ENCODE results near the gene ABCA3. TPM values are rescaled to one million over a fixed set of nuclear protein-coding genes. Genes with fewer than 3 reads are reported as not detected.

ABCA3 gene
- total and polyA plus RNA-seq, 2 of the 8 experiments (the other 6 are each of a cell fraction or from before 2014, with no cell fraction given) = 5.7 to 7.9 TPM

DNA sequence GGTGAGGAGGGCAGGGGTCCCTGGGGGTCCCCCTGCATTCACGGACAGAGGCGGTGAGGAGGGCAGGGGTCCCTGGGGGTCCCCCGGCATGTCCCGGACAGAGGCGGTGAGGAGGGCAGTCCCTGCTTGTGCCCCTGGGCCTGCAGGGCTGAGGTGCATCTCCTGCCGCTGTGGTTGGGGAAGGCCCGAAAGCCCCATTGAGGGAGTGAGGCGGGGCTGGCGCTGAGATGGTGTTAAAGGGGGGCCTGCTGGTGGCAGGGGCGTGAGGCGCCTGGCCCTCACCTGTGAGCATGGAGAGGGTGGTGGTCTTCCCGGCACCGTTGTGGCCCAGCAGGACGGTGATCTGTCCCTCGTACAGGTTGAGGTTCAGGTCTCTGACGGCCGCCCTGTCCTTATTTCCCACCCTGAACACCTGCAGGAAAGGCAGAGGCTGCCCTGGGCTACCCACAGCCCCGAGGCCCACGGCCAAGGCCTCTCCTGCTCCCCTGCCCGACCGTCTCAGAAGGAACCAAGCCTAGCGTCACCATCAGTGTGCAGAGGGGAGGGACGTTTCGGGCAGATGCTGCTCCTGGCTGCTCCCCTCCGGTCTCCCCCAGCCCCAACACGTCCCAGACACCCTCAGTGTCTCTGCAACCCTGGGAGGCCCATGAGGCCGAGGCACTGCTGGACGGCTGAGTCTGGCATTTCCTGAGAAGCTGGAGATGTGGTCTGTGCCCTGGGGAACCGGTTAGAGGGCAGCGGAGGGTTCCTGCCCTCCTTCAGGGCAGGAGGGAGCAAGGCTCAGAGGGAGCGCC lies 41.2 kb downstream of the ABCA3 start (continued):
- TF ChIP-seq, protein P1, sequence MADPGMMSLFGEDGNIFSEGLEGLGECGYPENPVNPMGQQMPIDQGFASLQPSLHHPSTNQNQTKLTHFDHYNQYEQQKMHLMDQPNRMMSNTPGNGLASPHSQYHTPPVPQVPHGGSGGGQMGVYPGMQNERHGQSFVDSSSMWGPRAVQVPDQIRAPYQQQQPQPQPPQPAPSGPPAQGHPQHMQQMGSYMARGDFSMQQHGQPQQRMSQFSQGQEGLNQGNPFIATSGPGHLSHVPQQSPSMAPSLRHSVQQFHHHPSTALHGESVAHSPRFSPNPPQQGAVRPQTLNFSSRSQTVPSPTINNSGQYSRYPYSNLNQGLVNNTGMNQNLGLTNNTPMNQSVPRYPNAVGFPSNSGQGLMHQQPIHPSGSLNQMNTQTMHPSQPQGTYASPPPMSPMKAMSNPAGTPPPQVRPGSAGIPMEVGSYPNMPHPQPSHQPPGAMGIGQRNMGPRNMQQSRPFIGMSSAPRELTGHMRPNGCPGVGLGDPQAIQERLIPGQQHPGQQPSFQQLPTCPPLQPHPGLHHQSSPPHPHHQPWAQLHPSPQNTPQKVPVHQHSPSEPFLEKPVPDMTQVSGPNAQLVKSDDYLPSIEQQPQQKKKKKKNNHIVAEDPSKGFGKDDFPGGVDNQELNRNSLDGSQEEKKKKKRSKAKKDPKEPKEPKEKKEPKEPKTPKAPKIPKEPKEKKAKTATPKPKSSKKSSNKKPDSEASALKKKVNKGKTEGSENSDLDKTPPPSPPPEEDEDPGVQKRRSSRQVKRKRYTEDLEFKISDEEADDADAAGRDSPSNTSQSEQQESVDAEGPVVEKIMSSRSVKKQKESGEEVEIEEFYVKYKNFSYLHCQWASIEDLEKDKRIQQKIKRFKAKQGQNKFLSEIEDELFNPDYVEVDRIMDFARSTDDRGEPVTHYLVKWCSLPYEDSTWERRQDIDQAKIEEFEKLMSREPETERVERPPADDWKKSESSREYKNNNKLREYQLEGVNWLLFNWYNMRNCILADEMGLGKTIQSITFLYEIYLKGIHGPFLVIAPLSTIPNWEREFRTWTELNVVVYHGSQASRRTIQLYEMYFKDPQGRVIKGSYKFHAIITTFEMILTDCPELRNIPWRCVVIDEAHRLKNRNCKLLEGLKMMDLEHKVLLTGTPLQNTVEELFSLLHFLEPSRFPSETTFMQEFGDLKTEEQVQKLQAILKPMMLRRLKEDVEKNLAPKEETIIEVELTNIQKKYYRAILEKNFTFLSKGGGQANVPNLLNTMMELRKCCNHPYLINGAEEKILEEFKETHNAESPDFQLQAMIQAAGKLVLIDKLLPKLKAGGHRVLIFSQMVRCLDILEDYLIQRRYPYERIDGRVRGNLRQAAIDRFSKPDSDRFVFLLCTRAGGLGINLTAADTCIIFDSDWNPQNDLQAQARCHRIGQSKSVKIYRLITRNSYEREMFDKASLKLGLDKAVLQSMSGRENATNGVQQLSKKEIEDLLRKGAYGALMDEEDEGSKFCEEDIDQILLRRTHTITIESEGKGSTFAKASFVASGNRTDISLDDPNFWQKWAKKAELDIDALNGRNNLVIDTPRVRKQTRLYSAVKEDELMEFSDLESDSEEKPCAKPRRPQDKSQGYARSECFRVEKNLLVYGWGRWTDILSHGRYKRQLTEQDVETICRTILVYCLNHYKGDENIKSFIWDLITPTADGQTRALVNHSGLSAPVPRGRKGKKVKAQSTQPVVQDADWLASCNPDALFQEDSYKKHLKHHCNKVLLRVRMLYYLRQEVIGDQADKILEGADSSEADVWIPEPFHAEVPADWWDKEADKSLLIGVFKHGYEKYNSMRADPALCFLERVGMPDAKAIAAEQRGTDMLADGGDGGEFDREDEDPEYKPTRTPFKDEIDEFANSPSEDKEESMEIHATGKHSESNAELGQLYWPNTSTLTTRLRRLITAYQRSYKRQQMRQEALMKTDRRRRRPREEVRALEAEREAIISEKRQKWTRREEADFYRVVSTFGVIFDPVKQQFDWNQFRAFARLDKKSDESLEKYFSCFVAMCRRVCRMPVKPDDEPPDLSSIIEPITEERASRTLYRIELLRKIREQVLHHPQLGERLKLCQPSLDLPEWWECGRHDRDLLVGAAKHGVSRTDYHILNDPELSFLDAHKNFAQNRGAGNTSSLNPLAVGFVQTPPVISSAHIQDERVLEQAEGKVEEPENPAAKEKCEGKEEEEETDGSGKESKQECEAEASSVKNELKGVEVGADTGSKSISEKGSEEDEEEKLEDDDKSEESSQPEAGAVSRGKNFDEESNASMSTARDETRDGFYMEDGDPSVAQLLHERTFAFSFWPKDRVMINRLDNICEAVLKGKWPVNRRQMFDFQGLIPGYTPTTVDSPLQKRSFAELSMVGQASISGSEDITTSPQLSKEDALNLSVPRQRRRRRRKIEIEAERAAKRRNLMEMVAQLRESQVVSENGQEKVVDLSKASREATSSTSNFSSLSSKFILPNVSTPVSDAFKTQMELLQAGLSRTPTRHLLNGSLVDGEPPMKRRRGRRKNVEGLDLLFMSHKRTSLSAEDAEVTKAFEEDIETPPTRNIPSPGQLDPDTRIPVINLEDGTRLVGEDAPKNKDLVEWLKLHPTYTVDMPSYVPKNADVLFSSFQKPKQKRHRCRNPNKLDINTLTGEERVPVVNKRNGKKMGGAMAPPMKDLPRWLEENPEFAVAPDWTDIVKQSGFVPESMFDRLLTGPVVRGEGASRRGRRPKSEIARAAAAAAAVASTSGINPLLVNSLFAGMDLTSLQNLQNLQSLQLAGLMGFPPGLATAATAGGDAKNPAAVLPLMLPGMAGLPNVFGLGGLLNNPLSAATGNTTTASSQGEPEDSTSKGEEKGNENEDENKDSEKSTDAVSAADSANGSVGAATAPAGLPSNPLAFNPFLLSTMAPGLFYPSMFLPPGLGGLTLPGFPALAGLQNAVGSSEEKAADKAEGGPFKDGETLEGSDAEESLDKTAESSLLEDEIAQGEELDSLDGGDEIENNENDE (IDR thresholded peaks at IDR 0.05; ENCODE audit: insufficient replicate concordance, low read length) = no peak
- no peak for TF ChIP-seq CBX5 (IDR thresholded peaks at IDR 0.05; ENCODE audit: low read depth, low read length)
- no peak for TF ChIP-seq RFX5 (IDR thresholded peaks at IDR 0.05; ENCODE audit: borderline replicate concordance, low read depth, low read length)

Measured in H1 (cell line).